Astrocyte (in vitro differentiated cells and primary cell): Measurements from ENCODE around the gene FBXW8. TPM values are rescaled to one million over a fixed set of nuclear protein-coding genes. Genes with fewer than 3 reads are reported as not detected.

Source experiments
- DNase-seq: peaks from one replicate; pipeline ENCODE4 v3.0.0-alpha.2; 2010; ENCODE audit warnings: low read depth
- FAIRE-seq: peaks from 2 replicates; lab custom pipeline; 2011; peaks lifted over from hg19 to GRCh38; lab: Jason Lieb, UNC
- H2AFZ ChIP-seq: 2 replicates; pipeline ENCODE4 v1.6.0; 2012; ENCODE audit warnings: low read depth, low read length, inconsistent platforms
- H3K27ac ChIP-seq: 2 replicates; pipeline ENCODE4 v1.5.1; 2011; ENCODE audit warnings: low read depth, low read length, inconsistent platforms
- H3K27me3 ChIP-seq: 2 replicates; pipeline ENCODE4 v1.6.0; 2011; ENCODE audit warnings: low read length, inconsistent platforms; ENCODE audit not compliant: insufficient read depth
- H3K36me3 ChIP-seq: 2 replicates; pipeline ENCODE4 v1.5.1; 2011; ENCODE audit warnings: low read length, inconsistent platforms; ENCODE audit not compliant: insufficient read depth
- H3K4me1 ChIP-seq: 2 replicates; pipeline ENCODE4 v1.5.1; 2011; ENCODE audit warnings: low read length, inconsistent platforms; ENCODE audit not compliant: insufficient read depth
- H3K4me2 ChIP-seq: 2 replicates; pipeline ENCODE4 v1.6.0; 2012; ENCODE audit warnings: low read length, inconsistent platforms
- H3K4me3 ChIP-seq: 2 replicates; pipeline ENCODE4 v1.5.1; 2011; ENCODE audit warnings: low read depth, mild to moderate bottlenecking, low read length, inconsistent platforms; ENCODE audit not compliant: insufficient read depth
- H3K79me2 ChIP-seq: 2 replicates; pipeline ENCODE4 v1.6.0; 2012; ENCODE audit warnings: mild to moderate bottlenecking, low read length, inconsistent platforms; ENCODE audit not compliant: insufficient read depth
- H3K9ac ChIP-seq: 2 replicates; pipeline ENCODE4 v1.6.0; 2012; ENCODE audit warnings: mild to moderate bottlenecking, low read length, inconsistent platforms
- H3K9me3 ChIP-seq: 2 replicates; pipeline ENCODE4 v1.5.1; 2012; ENCODE audit warnings: low read depth, mild to moderate bottlenecking, low read length, inconsistent platforms; ENCODE audit not compliant: insufficient read depth
- H4K20me1 ChIP-seq: 2 replicates; pipeline ENCODE4 v1.6.0; 2012; ENCODE audit warnings: low read length, inconsistent platforms; ENCODE audit not compliant: insufficient read depth
- H3K27ac Mint-ChIP-seq: one replicate; pipeline ENCODE4 v1.8.0; 2021; ENCODE audit warnings: mild to moderate bottlenecking, mixed read lengths; ENCODE audit not compliant: unreplicated experiment
- H3K27me3 Mint-ChIP-seq: one replicate; pipeline ENCODE4 v1.8.0; 2021; ENCODE audit warnings: low read depth, mixed read lengths; ENCODE audit not compliant: unreplicated experiment
- H3K36me3 Mint-ChIP-seq: one replicate; pipeline ENCODE4 v1.8.0; 2021; ENCODE audit warnings: low read depth, mixed read lengths; ENCODE audit not compliant: unreplicated experiment
- H3K4me1 Mint-ChIP-seq: one replicate; pipeline ENCODE4 v1.8.0; 2021; ENCODE audit warnings: low read depth, mixed read lengths; ENCODE audit not compliant: unreplicated experiment
- H3K4me3 Mint-ChIP-seq: one replicate; pipeline ENCODE4 v1.8.0; 2021; ENCODE audit warnings: mild to moderate bottlenecking, moderate library complexity, mixed read lengths; ENCODE audit not compliant: unreplicated experiment
- H3K9me3 Mint-ChIP-seq: one replicate; pipeline ENCODE4 v1.8.0; 2021; ENCODE audit warnings: mild to moderate bottlenecking, mixed read lengths; ENCODE audit not compliant: unreplicated experiment
- EZH2 ChIP-seq: IDR thresholded peaks from 2 replicates; pipeline ENCODE4 v1.6.1; 2012; ENCODE audit warnings: mild to moderate bottlenecking, low read length, inconsistent platforms; ENCODE audit not compliant: insufficient read depth
- total RNA-seq: library from RNA; stranded (reverse); gene quantifications from 2 replicates; pipeline ENCODE4 v1.2.1, GENCODE V29; 2021
- TF ChIP-seq, protein P1 (sequence below): IDR thresholded peaks from 2 replicates; pipeline ENCODE4 v1.5.1; 2011; ENCODE audit warnings: low read depth, mild to moderate bottlenecking, inconsistent platforms, low read length, moderate library complexity; ENCODE audit not compliant: insufficient read depth

FBXW8 gene
- total RNA-seq, 1 donor from 2014 or later: 26.4 TPM

DNA sequence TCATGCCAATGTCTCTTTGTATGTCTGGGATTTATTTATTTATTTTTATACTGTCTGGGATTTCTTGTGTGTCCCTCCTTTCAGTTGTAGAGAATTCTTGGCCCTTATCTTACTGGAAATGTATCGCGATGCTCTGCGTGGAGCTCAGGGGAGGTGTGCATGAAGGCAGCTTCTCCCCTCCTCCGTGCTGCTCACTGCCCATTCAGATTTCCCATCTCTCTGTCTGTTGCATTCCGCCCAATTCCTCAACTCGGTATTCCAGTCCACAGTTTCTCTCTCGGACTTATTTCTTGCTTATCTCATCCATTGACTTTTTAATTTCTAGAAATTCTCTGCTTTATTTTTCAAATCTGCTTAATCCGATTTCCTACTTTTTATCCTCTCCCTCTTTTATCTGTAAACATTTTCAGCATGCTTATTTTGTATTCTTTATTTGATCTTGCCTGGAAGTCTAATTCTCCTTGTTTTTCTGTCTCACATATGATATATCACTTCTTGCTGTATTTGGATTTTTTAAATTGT is 93.2 kb downstream of the FBXW8 start:
- H3K27ac Mint-ChIP-seq: no peak overlapping the region
- peaks cover 27% of the 10 kb centered on the region for H3K36me3 Mint-ChIP-seq
- TF ChIP-seq, protein P1, sequence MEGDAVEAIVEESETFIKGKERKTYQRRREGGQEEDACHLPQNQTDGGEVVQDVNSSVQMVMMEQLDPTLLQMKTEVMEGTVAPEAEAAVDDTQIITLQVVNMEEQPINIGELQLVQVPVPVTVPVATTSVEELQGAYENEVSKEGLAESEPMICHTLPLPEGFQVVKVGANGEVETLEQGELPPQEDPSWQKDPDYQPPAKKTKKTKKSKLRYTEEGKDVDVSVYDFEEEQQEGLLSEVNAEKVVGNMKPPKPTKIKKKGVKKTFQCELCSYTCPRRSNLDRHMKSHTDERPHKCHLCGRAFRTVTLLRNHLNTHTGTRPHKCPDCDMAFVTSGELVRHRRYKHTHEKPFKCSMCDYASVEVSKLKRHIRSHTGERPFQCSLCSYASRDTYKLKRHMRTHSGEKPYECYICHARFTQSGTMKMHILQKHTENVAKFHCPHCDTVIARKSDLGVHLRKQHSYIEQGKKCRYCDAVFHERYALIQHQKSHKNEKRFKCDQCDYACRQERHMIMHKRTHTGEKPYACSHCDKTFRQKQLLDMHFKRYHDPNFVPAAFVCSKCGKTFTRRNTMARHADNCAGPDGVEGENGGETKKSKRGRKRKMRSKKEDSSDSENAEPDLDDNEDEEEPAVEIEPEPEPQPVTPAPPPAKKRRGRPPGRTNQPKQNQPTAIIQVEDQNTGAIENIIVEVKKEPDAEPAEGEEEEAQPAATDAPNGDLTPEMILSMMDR: no peak
- no peak for TF ChIP-seq EZH2
- peaks cover 11% of the 10 kb centered on the region for H3K36me3 ChIP-seq
- H3K4me1 ChIP-seq: no peaks in the 10 kb centered on the region
- DNase-seq (no peak), FAIRE-seq (no peak)
- no peak overlapping the region for H2AFZ ChIP-seq
- no peaks in the 10 kb centered on the region for H3K9me3 ChIP-seq
- no peaks in the 10 kb centered on the region for H3K79me2 ChIP-seq
- H3K4me2 ChIP-seq: no peak overlapping the region
- H3K4me3 ChIP-seq: no peak overlapping the region
- no peak overlapping the region for H3K27ac ChIP-seq
- no peak overlapping the region for H3K4me3 Mint-ChIP-seq
- H3K27me3 Mint-ChIP-seq: no peaks in the 10 kb centered on the region
- no peaks in the 10 kb centered on the region for H3K9me3 Mint-ChIP-seq
- peaks cover 8% of the 10 kb centered on the region for H3K4me1 Mint-ChIP-seq
- no peaks in the 10 kb centered on the region for H3K27me3 ChIP-seq
- peaks cover 22% of the 10 kb centered on the region for H4K20me1 ChIP-seq
- no peak overlapping the region for H3K9ac ChIP-seq

- FAIRE-seq (no peak), DNase-seq (no peak)
- Histone ChIP-seq H3K27ac (no peak overlapping the region), H4K20me1 (peaks cover 22% of the 10 kb centered on the region), H3K27me3 (no peaks in the 10 kb centered on the region), H3K4me3 (no peak overlapping the region), H3K79me2 (no peaks in the 10 kb centered on the region), H3K4me2 (no peak overlapping the region), H3K9me3 (no peaks in the 10 kb centered on the region), H3K9ac (no peak overlapping the region), H2AFZ (no peak overlapping the region), H3K36me3 (peaks cover 15% of the 10 kb centered on the region), H3K4me1 (no peaks in the 10 kb centered on the region)
- H3K36me3 Mint-ChIP-seq: peaks cover 35% of the 10 kb centered on the region
- H3K27me3 Mint-ChIP-seq: no peaks in the 10 kb centered on the region
- H3K4me3 Mint-ChIP-seq: no peak overlapping the region
- H3K9me3 Mint-ChIP-seq: peaks cover 3% of the 10 kb centered on the region
- TF ChIP-seq, protein P1: no peak
- H3K4me1 Mint-ChIP-seq: peaks cover 8% of the 10 kb centered on the region
- H3K27ac Mint-ChIP-seq: no peak overlapping the region
These were observed 94.8 kb downstream of the FBXW8 start for GRCh38 chr12:117005417-117006046.

DNA sequence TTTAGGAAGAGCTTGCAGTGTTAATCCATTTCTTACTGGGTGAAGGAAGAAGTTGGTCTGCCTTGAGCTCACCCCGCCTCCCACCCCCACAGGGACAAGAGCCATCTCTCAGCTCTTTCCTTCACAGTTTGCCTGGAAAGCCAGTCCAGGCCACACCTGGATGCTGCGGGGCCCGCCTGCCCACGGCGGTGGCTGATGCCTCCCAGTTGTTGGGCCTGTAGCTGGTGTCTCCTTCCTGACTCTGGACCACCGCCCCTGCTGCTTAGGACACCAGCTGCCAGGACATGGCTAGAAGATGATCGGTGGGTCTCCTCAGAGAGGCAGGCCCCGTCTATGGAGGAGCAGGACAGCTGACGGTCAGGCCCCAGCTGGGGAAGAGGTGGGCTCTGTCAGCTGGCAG is 95.6 kb downstream of the FBXW8 start:
- DNase-seq: no peak
- Mint-ChIP-seq H3K4me3 (no peak overlapping the region), H3K27ac (no peak overlapping the region), H3K36me3 (peaks cover 37% of the 10 kb centered on the region), H3K9me3 (peaks cover 3% of the 10 kb centered on the region), H3K27me3 (no peaks in the 10 kb centered on the region), H3K4me1 (peaks cover 8% of the 10 kb centered on the region)
- no peak for FAIRE-seq
- Histone ChIP-seq H3K4me2 (no peak overlapping the region), H3K4me3 (no peak overlapping the region), H2AFZ (no peak overlapping the region), H3K27me3 (no peaks in the 10 kb centered on the region), H4K20me1 (peaks cover 17% of the 10 kb centered on the region), H3K79me2 (no peaks in the 10 kb centered on the region), H3K9ac (no peak overlapping the region), H3K9me3 (no peaks in the 10 kb centered on the region), H3K27ac (no peak overlapping the region), H3K36me3 (peaks cover 17% of the 10 kb centered on the region), H3K4me1 (no peaks in the 10 kb centered on the region)
- TF ChIP-seq, protein P1: no peak
- TF ChIP-seq EZH2: no peak
